ENCODE data around the gene FAM184B. TPM values are rescaled to one million over a fixed set of nuclear protein-coding genes. Genes with fewer than 3 reads are reported as not detected.

FAM184B gene
- total and polyA plus RNA-seq, 2 of the 4 experiments (the other 2 are of a cell fraction), result 0.07 to 0.18 TPM

GRCh38 chr4:17667253-17667652 lies 114.2 kb downstream of the FAM184B start:
- H3K4me2 ChIP-seq (ENCODE audit: low read depth, low read length), result no peak overlapping the region
- DNase-seq (no peak), ATAC-seq (ENCODE audit: low read depth) (no peak)
- H3K27ac ChIP-seq (ENCODE audit: insufficient read depth, low read length), result no peak overlapping the region
- H2BK20ac ChIP-seq (ENCODE audit: low read depth, low read length), result no peak overlapping the region
- H3K79me1 ChIP-seq (ENCODE audit: low read depth in 1 of 2, low read length in 2 of 2), result no peaks in the 10 kb centered on the region
- H2AFZ ChIP-seq (replicated peaks; ENCODE audit: low read length, poor library complexity), result no peak overlapping the region
- H3K14ac ChIP-seq (replicated peaks; ENCODE audit: low read depth, low read length), result no peak overlapping the region
- no peak overlapping the region for H4K5ac ChIP-seq (ENCODE audit: low read depth, low read length)
- H3K23ac ChIP-seq (ENCODE audit: low read depth, low read length), result no peak overlapping the region
- H4K20me1 ChIP-seq (ENCODE audit: insufficient read depth, low read length), result no peaks in the 10 kb centered on the region
- no peak overlapping the region for H4K8ac ChIP-seq (ENCODE audit: low read depth in 2 of 2, low read length in 2 of 2)
- H3K27me3 ChIP-seq (ENCODE audit: control insufficient read depth, insufficient read depth, low read length), result peaks cover 2% of the 10 kb centered on the region; the same call in 1 of the 2 replicates
- H3K4ac ChIP-seq (ENCODE audit: low read depth, low read length), result no peak overlapping the region
- WGBS, 2 experiments (ENCODE audit: extremely low coverage in 2 of 2, insufficient read length in 1 of 2), result no CpG with 5 or more reads among the region's 3 CpGs
- H4K91ac ChIP-seq (ENCODE audit: insufficient read depth, low read depth, low read length), result no peak overlapping the region
- H2AK9ac ChIP-seq (replicated peaks; ENCODE audit: low read depth, low read length, poor library complexity), result no peak overlapping the region
- no peak overlapping the region for H2BK5ac ChIP-seq (ENCODE audit: low read depth, low read length, poor library complexity, severe bottlenecking)
- H3K9me3 ChIP-seq (ENCODE audit: control insufficient read depth, insufficient read depth, low read length), result no peaks in the 10 kb centered on the region
- H3K4me3 ChIP-seq (ENCODE audit: insufficient read depth, low read depth, low read length), result no peak overlapping the region
- BruUV-seq (replicated peaks), result no TSS peak
- H3K56ac ChIP-seq (ENCODE audit: extremely low read depth, insufficient read depth, low read length), result no peak overlapping the region
- no peak overlapping the region for H2BK120ac ChIP-seq (ENCODE audit: low read depth, low read length)
- intact Hi-C loops (cut with micrococcal nuclease), result no loop called here
- TF ChIP-seq NFE2L2 (IDR thresholded peaks at IDR 0.05; ENCODE audit: low read depth, low read length) (no peak), ELK1 (IDR thresholded peaks at IDR 0.05; ENCODE audit: borderline replicate concordance, low read depth, low read length) (no peak)
- H2BK15ac ChIP-seq (ENCODE audit: low read depth, low read length), result no peak overlapping the region
- in situ Hi-C loops (cut with MboI; ENCODE audit: low sequenced_read_pairs), result no loop called here
- H2AK5ac ChIP-seq (ENCODE audit: low read depth, low read length), result no peak overlapping the region
- ChIA-PET CTCF (no interaction called here), POLR2A (ENCODE audit: unreplicated experiment) (no interaction called here)
- no peak overlapping the region for H3K18ac ChIP-seq (ENCODE audit: low read depth, low read length)
- dilution Hi-C loops (cut with HindIII; ENCODE audit: low sequenced_read_pairs, unreplicated experiment), result no loop called here
- H3K9ac ChIP-seq (ENCODE audit: low read depth, low read length), result no peak overlapping the region
- no peaks in the 10 kb centered on the region for H3K36me3 ChIP-seq (ENCODE audit: control insufficient read depth, insufficient read depth, low read length)
- H3K9me1 ChIP-seq (ENCODE audit: insufficient read depth, low read length), result no peaks in the 10 kb centered on the region
- H3K4me1 ChIP-seq (ENCODE audit: control insufficient read depth, insufficient read depth, low read length), result no peaks in the 10 kb centered on the region
